Mesenchymal stem cell (in vitro differentiated cells and primary cell): ENCODE measurements around the gene SRF.

Source experiments
- DNase-seq: peaks from one replicate; pipeline ENCODE4 v3.0.0-alpha.2; 2013
- H2AFZ ChIP-seq: one replicate; pipeline ENCODE4 v1.6.1; 2013; ENCODE audit warnings: low read depth, mild to moderate bottlenecking, control low read depth, inconsistent platforms, low read length, moderate library complexity
- H2AK5ac ChIP-seq: 2 replicates; pipeline ENCODE4 v1.6.1; 2013; ENCODE audit warnings: low read length, moderate library complexity, mild to moderate bottlenecking, inconsistent platforms; ENCODE audit not compliant: severe bottlenecking
- H2BK120ac ChIP-seq: one replicate; pipeline ENCODE4 v1.6.1; 2013; ENCODE audit warnings: low read depth, mild to moderate bottlenecking, inconsistent platforms, low read length, moderate library complexity
- H2BK12ac ChIP-seq, 2 experiments: one replicate each; pipeline ENCODE4 v1.6.1; 2013; ENCODE audit warnings: inconsistent platforms in 2 of 2, low read length in 2 of 2, mild to moderate bottlenecking in 2 of 2, moderate library complexity in 2 of 2, control low read depth in 1 of 2
- H2BK15ac ChIP-seq: one replicate; pipeline ENCODE4 v1.6.1; 2013; ENCODE audit warnings: mild to moderate bottlenecking, low read depth, inconsistent platforms; ENCODE audit not compliant: poor library complexity, severe bottlenecking
- H2BK5ac ChIP-seq: 2 replicates; pipeline ENCODE4 v1.6.1; 2013; ENCODE audit warnings: low read depth, mild to moderate bottlenecking, low read length, control low read depth, inconsistent platforms; ENCODE audit not compliant: poor library complexity, severe bottlenecking
- H3K14ac ChIP-seq, 2 experiments: one replicate each; pipeline ENCODE4 v1.6.1; 2013; ENCODE audit warnings: inconsistent platforms in 2 of 2, low read length in 2 of 2, control low read depth in 1 of 2, mild to moderate bottlenecking in 1 of 2, moderate library complexity in 1 of 2
- H3K18ac ChIP-seq, 2 experiments: one replicate each; pipeline ENCODE4 v1.6.1; 2013; ENCODE audit warnings: inconsistent platforms in 2 of 2, low read length in 2 of 2, control low read depth in 1 of 2, low read depth in 1 of 2, mild to moderate bottlenecking in 1 of 2
- H3K23ac ChIP-seq, 2 experiments: one replicate each; pipeline ENCODE4 v1.6.1; 2013; ENCODE audit warnings: inconsistent platforms in 2 of 2, low read length in 2 of 2, mild to moderate bottlenecking in 2 of 2, moderate library complexity in 2 of 2, control low read depth in 1 of 2
- H3K27ac ChIP-seq: 2 replicates; pipeline ENCODE4 v1.5.1; 2013; ENCODE audit warnings: mild to moderate bottlenecking, moderate library complexity, low read length, control low read depth, inconsistent platforms; ENCODE audit not compliant: poor library complexity, severe bottlenecking
- H3K27me3 ChIP-seq, 2 experiments: 2 replicates each; pipeline versions ENCODE4 v1.6.1 to v1.7.0; 2013; ENCODE audit warnings: low read length in 2 of 2, mild to moderate bottlenecking in 2 of 2, moderate library complexity in 2 of 2, control low read depth in 1 of 2, inconsistent platforms in 1 of 2; ENCODE audit not compliant: control insufficient read depth in 1 of 2, insufficient read depth in 1 of 2
- H3K36me3 ChIP-seq, 2 experiments: 2 replicates each; pipeline versions ENCODE4 v1.6.1 to v1.7.0; 2013; ENCODE audit warnings: low read length in 2 of 2, control low read depth in 1 of 2, inconsistent platforms in 1 of 2, low read depth in 1 of 2, mild to moderate bottlenecking in 1 of 2; ENCODE audit not compliant: insufficient read depth in 2 of 2, control insufficient read depth in 1 of 2
- H3K4ac ChIP-seq, 2 experiments: one replicate each; pipeline ENCODE4 v1.6.1; 2013; ENCODE audit warnings: inconsistent platforms in 2 of 2, low read length in 2 of 2, mild to moderate bottlenecking in 2 of 2, moderate library complexity in 2 of 2, control low read depth in 1 of 2, low read depth in 1 of 2
- H3K4me1 ChIP-seq: 2 replicates; pipeline ENCODE4 v1.6.1; 2013; ENCODE audit warnings: low read depth, low read length, control low read depth; ENCODE audit not compliant: control insufficient read depth, insufficient read depth
- H3K4me2 ChIP-seq: 2 replicates; pipeline ENCODE4 v1.6.1; 2013; ENCODE audit warnings: low read length, mild to moderate bottlenecking, inconsistent platforms; ENCODE audit not compliant: poor library complexity, severe bottlenecking
- H3K4me3 ChIP-seq, 2 experiments: 2 replicates each; pipeline versions ENCODE4 v1.5.1 to v1.7.0; 2013; ENCODE audit warnings: low read length in 2 of 2, mild to moderate bottlenecking in 2 of 2, control low read depth in 1 of 2, low read depth in 1 of 2; ENCODE audit not compliant: insufficient read depth in 1 of 2
- H3K79me1 ChIP-seq: replicated peaks from 2 replicates; pipeline ENCODE4 v1.6.1; 2013; ENCODE audit warnings: mild to moderate bottlenecking, control low read depth, low read length, inconsistent platforms; ENCODE audit not compliant: poor library complexity, severe bottlenecking
- H3K9ac ChIP-seq: 2 replicates; pipeline ENCODE4 v1.7.0; 2013; ENCODE audit warnings: mild to moderate bottlenecking, low read length, moderate library complexity
- H3K9me3 ChIP-seq: 2 replicates; pipeline ENCODE4 v1.7.0; 2013; ENCODE audit warnings: mild to moderate bottlenecking, low read length; ENCODE audit not compliant: control insufficient read depth
- H4K8ac ChIP-seq: one replicate; pipeline ENCODE4 v1.6.1; 2013; ENCODE audit warnings: inconsistent platforms, mild to moderate bottlenecking, low read length, moderate library complexity
- H4K91ac ChIP-seq: one replicate; pipeline ENCODE4 v1.6.1; 2013; ENCODE audit warnings: mild to moderate bottlenecking, low read length, inconsistent platforms
- WGBS: methylation state at CpG from one replicate; pipeline ENCODE4 v1.1.7; 2013; ENCODE audit warnings: mixed read lengths; 5-methylcytosine and 5-hydroxymethylcytosine counted together

Gene SRF

DNA sequence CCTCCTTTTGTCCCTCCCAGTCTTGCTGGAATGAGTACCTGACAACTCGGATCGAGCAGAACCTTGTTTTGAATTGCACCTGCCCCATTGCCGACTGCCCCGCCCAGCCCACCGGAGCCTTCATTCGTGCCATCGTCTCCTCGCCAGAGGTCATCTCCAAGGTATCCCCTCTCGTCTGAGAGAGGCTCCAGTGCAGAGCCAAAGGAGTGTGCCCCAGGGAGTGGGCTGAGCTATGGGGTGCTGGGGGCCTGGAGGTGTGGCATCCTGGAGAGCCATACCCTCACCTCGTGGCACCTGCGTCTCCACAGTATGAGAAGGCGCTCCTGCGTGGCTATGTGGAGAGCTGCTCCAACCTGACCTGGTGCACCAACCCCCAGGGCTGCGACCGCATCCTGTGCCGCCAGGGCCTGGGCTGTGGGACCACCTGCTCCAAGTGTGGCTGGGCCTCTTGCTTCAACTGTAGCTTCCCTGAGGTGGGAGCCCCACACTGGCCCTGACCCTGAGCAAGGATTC, 49.4 kb downstream of the SRF start:
- DNase-seq, result no peak
- H3K14ac ChIP-seq, result no peak overlapping the region
- H3K23ac ChIP-seq, result no peak overlapping the region
- no peak overlapping the region for H3K4ac ChIP-seq
- no peak overlapping the region for H3K4me2 ChIP-seq
- no peak overlapping the region for H3K18ac ChIP-seq
- no peak overlapping the region for H3K27ac ChIP-seq
- no peaks in the 10 kb centered on the region for H3K79me1 ChIP-seq
- no peak overlapping the region for H2AK5ac ChIP-seq
- H2BK12ac ChIP-seq, result no peak overlapping the region
- peaks cover 2% of the 10 kb centered on the region for H3K4me1 ChIP-seq
- H3K9me3 ChIP-seq, result no peaks in the 10 kb centered on the region
- no peak overlapping the region for H2BK15ac ChIP-seq
- H2AFZ ChIP-seq, result no peak overlapping the region
- no peak overlapping the region for H2BK5ac ChIP-seq
- no peak overlapping the region for H4K8ac ChIP-seq
- no peak overlapping the region for H3K9ac ChIP-seq
- 94% methylated on average over 16 of the region's 16 CpGs for WGBS
- H2BK120ac ChIP-seq, result no peak overlapping the region
- H3K4me3 ChIP-seq, result no peak overlapping the region
- no peaks in the 10 kb centered on the region for H3K27me3 ChIP-seq
- H4K91ac ChIP-seq, result no peak overlapping the region
- peaks cover 75 to 77% of the 10 kb centered on the region in 2 experiments for H3K36me3 ChIP-seq

DNA sequence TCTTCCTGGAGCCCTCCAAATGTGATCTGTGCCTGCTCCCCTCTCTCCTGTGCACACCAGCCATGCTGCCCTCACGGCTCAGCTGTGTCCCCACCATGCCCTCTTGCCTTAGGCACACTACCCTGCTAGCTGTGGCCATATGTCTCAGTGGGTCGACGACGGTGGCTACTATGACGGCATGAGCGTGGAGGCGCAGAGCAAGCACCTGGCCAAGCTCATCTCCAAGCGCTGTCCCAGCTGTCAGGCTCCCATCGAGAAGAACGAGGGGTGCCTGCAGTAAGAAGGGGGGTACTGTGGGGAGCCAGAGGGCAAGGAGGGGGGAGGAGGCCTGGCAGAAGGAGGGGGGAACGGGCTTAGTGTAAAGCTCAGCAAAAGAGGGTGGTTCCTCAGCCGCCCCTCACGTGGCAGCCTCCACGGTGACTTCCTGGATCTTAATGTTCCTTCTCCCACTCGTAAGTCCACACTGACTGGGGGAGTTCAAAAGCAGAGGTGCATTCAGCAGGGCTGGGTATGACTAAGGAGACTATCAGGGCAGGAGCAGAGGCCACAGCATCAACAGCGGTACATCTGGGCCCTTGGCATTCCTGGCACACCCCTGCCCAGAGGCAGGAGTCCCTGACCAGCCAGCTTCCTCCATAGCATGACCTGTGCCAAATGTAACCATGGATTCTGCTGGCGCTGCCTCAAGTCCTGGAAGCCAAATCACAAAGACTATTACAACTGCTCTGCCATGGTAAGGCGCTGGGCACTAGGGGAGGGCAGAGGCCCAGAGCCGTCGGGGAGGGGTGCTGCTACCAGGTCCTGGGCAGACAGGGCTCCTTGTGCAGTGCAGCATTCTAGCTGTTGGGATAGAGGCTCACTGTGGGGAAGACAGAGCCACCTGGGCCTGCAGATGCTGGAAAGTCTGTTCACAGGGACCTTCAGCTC, 50.2 kb downstream of the SRF start:
- Histone ChIP-seq H4K8ac (no peak overlapping the region), H3K27me3 (no peaks in the 10 kb centered on the region), H3K27ac (no peak overlapping the region), H3K9ac (no peak overlapping the region), H3K4me1 (peaks cover 2% of the 10 kb centered on the region), H2BK15ac (no peak overlapping the region), H2BK120ac (no peak overlapping the region), H3K18ac (no peak overlapping the region), H3K4me3 (no peak overlapping the region), H3K4ac (no peak overlapping the region), H2BK12ac (no peak overlapping the region), H3K14ac (peak overlapping the region in 1 of 2 experiments; percentile 19), H2AK5ac (no peak overlapping the region), H3K23ac (no peak overlapping the region), H3K79me1 (no peaks in the 10 kb centered on the region), H3K36me3 (peaks cover 74 to 75% of the 10 kb centered on the region in 2 experiments), H3K4me2 (no peak overlapping the region), H4K91ac (no peak overlapping the region), H2BK5ac (no peak overlapping the region), H3K9me3 (no peaks in the 10 kb centered on the region), H2AFZ (no peak overlapping the region)
- no peak for DNase-seq
- WGBS, result 94% methylated on average over 20 of the region's 20 CpGs

DNA sequence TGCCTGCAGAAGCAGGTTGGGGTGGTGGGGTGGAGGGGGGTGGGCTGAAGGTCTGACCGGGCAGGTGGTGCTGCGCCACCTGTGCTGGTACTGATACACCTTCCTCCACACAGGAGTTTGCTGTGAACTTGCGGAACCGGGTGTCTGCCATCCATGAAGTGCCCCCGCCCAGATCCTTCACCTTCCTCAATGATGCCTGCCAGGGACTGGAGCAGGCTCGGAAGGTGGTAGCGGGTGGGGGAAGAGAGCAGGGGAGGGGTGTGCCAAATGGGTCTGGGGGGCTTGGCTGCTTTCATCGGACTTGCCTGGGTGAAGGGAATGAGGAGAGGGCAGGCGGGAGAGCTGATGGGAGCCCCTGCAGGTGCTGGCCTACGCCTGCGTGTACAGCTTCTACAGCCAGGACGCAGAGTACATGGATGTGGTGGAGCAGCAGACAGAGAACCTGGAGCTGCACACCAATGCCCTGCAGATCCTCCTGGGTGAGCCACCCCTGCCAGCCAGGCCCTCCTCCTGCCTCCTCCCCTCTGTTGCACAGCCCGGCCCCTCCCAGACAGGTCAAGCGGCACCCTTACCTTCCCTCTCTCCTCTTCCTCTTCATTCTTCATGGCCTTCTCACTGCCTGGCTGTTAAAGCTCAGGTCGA, 51.5 kb downstream of the SRF start:
- Histone ChIP-seq H2BK5ac (no peak overlapping the region), H3K27ac (no peak overlapping the region), H3K79me1 (no peaks in the 10 kb centered on the region), H3K9me3 (no peaks in the 10 kb centered on the region), H4K8ac (no peak overlapping the region), H3K9ac (no peak overlapping the region), H2AFZ (no peak overlapping the region), H4K91ac (no peak overlapping the region), H3K4ac (no peak overlapping the region), H3K23ac (no peak overlapping the region), H2BK120ac (no peak overlapping the region), H2BK15ac (no peak overlapping the region), H3K4me2 (no peak overlapping the region), H3K36me3 (peaks cover 63 to 66% of the 10 kb centered on the region in 2 experiments), H3K14ac (no peak overlapping the region), H3K27me3 (no peaks in the 10 kb centered on the region), H3K4me3 (no peak overlapping the region), H2BK12ac (no peak overlapping the region), H2AK5ac (no peak overlapping the region), H3K18ac (no peak overlapping the region), H3K4me1 (peaks cover 2% of the 10 kb centered on the region)
- 98% methylated on average over 13 of the region's 15 CpGs for WGBS
- DNase-seq, result no peak

DNA sequence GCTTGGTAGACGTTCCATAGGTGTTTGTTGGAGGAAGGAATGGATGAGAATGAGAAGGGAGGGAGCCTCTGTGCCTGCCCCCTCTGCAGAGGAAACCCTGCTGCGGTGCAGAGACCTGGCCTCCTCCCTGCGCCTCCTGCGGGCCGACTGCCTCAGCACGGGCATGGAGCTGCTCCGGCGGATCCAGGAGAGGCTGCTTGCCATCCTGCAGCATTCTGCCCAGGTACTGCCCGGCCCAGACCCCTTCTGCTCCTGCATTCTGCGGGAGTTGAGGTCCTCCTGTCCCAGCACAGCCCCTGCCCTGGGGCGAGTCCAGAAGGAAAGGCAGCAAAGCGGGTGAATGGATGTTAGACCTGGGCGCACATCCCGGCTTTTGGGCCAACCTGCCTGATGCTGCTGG, 52.1 kb downstream of the SRF start:
- Histone ChIP-seq H3K23ac (no peak overlapping the region), H3K4me1 (peaks cover 2% of the 10 kb centered on the region), H3K14ac (no peak overlapping the region), H2AK5ac (no peak overlapping the region), H3K4me2 (no peak overlapping the region), H3K79me1 (no peaks in the 10 kb centered on the region), H2BK15ac (no peak overlapping the region), H3K27ac (no peak overlapping the region), H2BK120ac (no peak overlapping the region), H2BK12ac (no peak overlapping the region), H4K8ac (no peak overlapping the region), H3K18ac (no peak overlapping the region), H3K9ac (no peak overlapping the region), H3K4ac (no peak overlapping the region), H3K36me3 (peaks cover 59 to 66% of the 10 kb centered on the region in 2 experiments), H2AFZ (no peak overlapping the region), H3K27me3 (no peaks in the 10 kb centered on the region), H3K9me3 (no peaks in the 10 kb centered on the region), H2BK5ac (no peak overlapping the region), H3K4me3 (no peak overlapping the region), H4K91ac (no peak overlapping the region)
- 90% methylated on average over 14 of the region's 14 CpGs for WGBS
- DNase-seq, result no peak
